Measurements from ENCODE around the gene DSG1.

Gene DSG1

GRCh38 chr18:31364190-31364589 lies 46.2 kb downstream of the DSG1 start:
- Histone ChIP-seq H2AFZ (ENCODE audit: low read depth) (no peak overlapping the region), H3K4me2 (no peak overlapping the region), H3K4me3 (IDR thresholded peaks at IDR 0.05; ENCODE audit: insufficient read depth, low read depth, low read length) (no peak overlapping the region), H3K4me1 (ENCODE audit: low read depth, poor library complexity, severe bottlenecking) (no peaks in the 10 kb centered on the region), H4K20me1 (ENCODE audit: insufficient read depth) (no peaks in the 10 kb centered on the region), H3K27ac (no peak overlapping the region), H3K27me3 (ENCODE audit: insufficient read depth, low read depth) (no peaks in the 10 kb centered on the region), H3K79me2 (ENCODE audit: insufficient read depth, low read depth) (no peaks in the 10 kb centered on the region), H3K9ac (no peak overlapping the region), H3K36me3 (ENCODE audit: insufficient read depth) (no peaks in the 10 kb centered on the region)
- no peak for TF ChIP-seq CTCF (conservative IDR thresholded peaks at IDR 0.05; ENCODE audit: low read depth, low read length)

- Histone ChIP-seq H3K79me2 (ENCODE audit: insufficient read depth, low read depth) (no peaks in the 10 kb centered on the region), H3K9ac (no peak overlapping the region), H3K4me2 (no peak overlapping the region), H3K4me1 (ENCODE audit: low read depth, poor library complexity, severe bottlenecking) (no peaks in the 10 kb centered on the region), H4K20me1 (ENCODE audit: insufficient read depth) (no peaks in the 10 kb centered on the region; the same call in 1 of the 2 replicates), H3K27ac (no peak overlapping the region), H3K4me3 (IDR thresholded peaks at IDR 0.05; ENCODE audit: insufficient read depth, low read depth, low read length) (no peak overlapping the region), H3K27me3 (ENCODE audit: insufficient read depth, low read depth) (no peaks in the 10 kb centered on the region), H2AFZ (ENCODE audit: low read depth) (no peak overlapping the region), H3K36me3 (ENCODE audit: insufficient read depth) (no peaks in the 10 kb centered on the region)
- TF ChIP-seq CTCF (conservative IDR thresholded peaks at IDR 0.05; ENCODE audit: low read depth, low read length) = no peak
Observed at GRCh38 chr18:31369478-31369877, 51.5 kb downstream of the DSG1 start.

- no peak overlapping the region for H3K4me2 ChIP-seq
- TF ChIP-seq CTCF (conservative IDR thresholded peaks at IDR 0.05; ENCODE audit: low read depth, low read length) = no peak
Observed at GRCh38 chr18:31371989-31372388, 54.0 kb downstream of the DSG1 start.

GRCh38 chr18:31373641-31374040 lies 55.7 kb downstream of the DSG1 start:
- H3K36me3 ChIP-seq (ENCODE audit: insufficient read depth) = no peaks in the 10 kb centered on the region
- no peak for TF ChIP-seq CTCF (conservative IDR thresholded peaks at IDR 0.05; ENCODE audit: low read depth, low read length)

More at GRCh38 chr18:31371989-31372388, 54.0 kb downstream of the DSG1 start:
- H4K20me1 ChIP-seq (ENCODE audit: insufficient read depth) = no peaks in the 10 kb centered on the region; the same call in 1 of the 2 replicates
- H3K4me1 ChIP-seq (ENCODE audit: low read depth, poor library complexity, severe bottlenecking) = no peaks in the 10 kb centered on the region
- H3K79me2 ChIP-seq (ENCODE audit: insufficient read depth, low read depth) = no peaks in the 10 kb centered on the region
- H3K27ac ChIP-seq = no peak overlapping the region
- H3K4me3 ChIP-seq (IDR thresholded peaks at IDR 0.05; ENCODE audit: insufficient read depth, low read depth, low read length) = no peak overlapping the region
- no peaks in the 10 kb centered on the region for H3K27me3 ChIP-seq (ENCODE audit: insufficient read depth, low read depth)
- no peak overlapping the region for H2AFZ ChIP-seq (ENCODE audit: low read depth)
- no peaks in the 10 kb centered on the region for H3K36me3 ChIP-seq (ENCODE audit: insufficient read depth)
- H3K9ac ChIP-seq = no peak overlapping the region

More at GRCh38 chr18:31373641-31374040, 55.7 kb downstream of the DSG1 start:
- no peaks in the 10 kb centered on the region; the same call in 1 of the 2 replicates for H4K20me1 ChIP-seq (ENCODE audit: insufficient read depth)
- H3K4me1 ChIP-seq (ENCODE audit: low read depth, poor library complexity, severe bottlenecking) = no peaks in the 10 kb centered on the region
- no peak overlapping the region for H3K9ac ChIP-seq
- no peak overlapping the region for H3K4me3 ChIP-seq (IDR thresholded peaks at IDR 0.05; ENCODE audit: insufficient read depth, low read depth, low read length)
- H2AFZ ChIP-seq (ENCODE audit: low read depth) = no peak overlapping the region
- no peak overlapping the region for H3K4me2 ChIP-seq
- no peaks in the 10 kb centered on the region for H3K79me2 ChIP-seq (ENCODE audit: insufficient read depth, low read depth)
- H3K27me3 ChIP-seq (ENCODE audit: insufficient read depth, low read depth) = no peaks in the 10 kb centered on the region
- H3K27ac ChIP-seq = no peak overlapping the region

Measured in KMS-11 (cell line).